Bronchial epithelial cell (primary cell): ENCODE measurements around the gene FBXO5. TPM values are rescaled to one million over a fixed set of nuclear protein-coding genes. Genes with fewer than 3 reads are reported as not detected.

Experiments
- DNase-seq: peaks from one replicate; pipeline ENCODE4 v3.0.0-alpha.2; 2010; ENCODE audit warnings: low read depth
- FAIRE-seq: peaks from 2 replicates; lab custom pipeline; 2011; peaks lifted over from hg19 to GRCh38; lab: Jason Lieb, UNC
- H3K27me3 ChIP-seq: 2 replicates; pipeline ENCODE4 v1.5.1; 2011; ENCODE audit warnings: low read length; ENCODE audit not compliant: control insufficient read depth, insufficient read depth
- H3K36me3 ChIP-seq: 2 replicates; pipeline ENCODE4 v1.5.1; 2011; ENCODE audit warnings: low read length; ENCODE audit not compliant: control insufficient read depth, insufficient read depth
- H3K4me3 ChIP-seq: 2 replicates; pipeline ENCODE4 v1.5.1; 2011; ENCODE audit warnings: mild to moderate bottlenecking, low read depth, low read length, control low read depth
- total RNA-seq: library from RNA; depleted of rRNA; stranded (reverse); fragments of >200 nt; gene quantifications from 2 replicates; pipeline ENCODE4 v1.2.1, GENCODE V29; 2014
- TF ChIP-seq, protein P1 (sequence below): IDR thresholded peaks from 2 replicates; pipeline ENCODE4 v1.5.1; 2011; ENCODE audit warnings: mild to moderate bottlenecking, moderate library complexity, low read length, control low read depth, inconsistent platforms; ENCODE audit not compliant: insufficient read depth, severe bottlenecking

The FBXO5 gene, protein sequence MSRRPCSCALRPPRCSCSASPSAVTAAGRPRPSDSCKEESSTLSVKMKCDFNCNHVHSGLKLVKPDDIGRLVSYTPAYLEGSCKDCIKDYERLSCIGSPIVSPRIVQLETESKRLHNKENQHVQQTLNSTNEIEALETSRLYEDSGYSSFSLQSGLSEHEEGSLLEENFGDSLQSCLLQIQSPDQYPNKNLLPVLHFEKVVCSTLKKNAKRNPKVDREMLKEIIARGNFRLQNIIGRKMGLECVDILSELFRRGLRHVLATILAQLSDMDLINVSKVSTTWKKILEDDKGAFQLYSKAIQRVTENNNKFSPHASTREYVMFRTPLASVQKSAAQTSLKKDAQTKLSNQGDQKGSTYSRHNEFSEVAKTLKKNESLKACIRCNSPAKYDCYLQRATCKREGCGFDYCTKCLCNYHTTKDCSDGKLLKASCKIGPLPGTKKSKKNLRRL
- total RNA-seq: 1.4 and 1.8 TPM in 2 replicates

DNA sequence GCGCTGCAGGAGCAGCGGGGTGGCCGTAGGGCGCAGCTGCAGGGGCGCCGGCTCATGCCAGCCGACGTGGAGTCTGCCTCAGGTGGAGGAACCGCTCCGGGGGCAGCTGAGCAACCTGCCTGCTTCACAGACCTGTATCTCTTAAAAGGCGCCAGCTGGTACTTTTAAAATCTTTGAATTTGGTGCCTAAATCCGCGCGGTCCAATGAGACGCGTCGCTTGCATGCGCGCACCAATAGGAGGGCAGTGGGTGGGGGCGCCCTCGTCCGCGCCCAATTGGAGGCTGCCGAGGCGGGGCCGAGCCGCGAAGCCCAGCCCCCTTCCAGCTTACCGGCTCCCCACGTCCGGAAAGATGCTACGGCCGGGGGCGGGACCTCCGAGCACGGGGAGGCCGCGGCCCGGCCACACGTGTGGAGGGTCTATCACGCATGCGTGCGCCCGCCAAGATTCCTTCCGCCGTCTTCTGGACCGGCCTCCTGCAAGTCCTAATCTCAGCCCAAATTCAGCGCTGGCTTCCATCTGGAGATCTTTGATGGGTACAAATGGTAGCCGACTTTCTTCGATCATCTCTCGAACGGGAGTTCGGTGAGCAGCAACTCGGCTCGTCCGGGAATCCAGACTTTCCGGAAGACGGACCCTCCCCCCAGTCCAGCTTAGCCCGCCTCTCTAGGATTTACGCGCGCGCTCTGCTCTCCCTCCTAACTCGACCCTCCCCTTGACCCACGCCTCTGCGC, at the start of gene FBXO5:
Gene FBXO5 (minus strand): TSS at position 138 of the 733 bp plus-strand sequence. CDS start 82 bp downstream, at position 56.
- DNase-seq (peak; percentile 90), FAIRE-seq (no peak)
- H3K4me3 ChIP-seq: peak within 1 kb of the TSS; percentile 82
- H3K27me3 ChIP-seq: no peaks in the 10 kb centered on the region
- TF ChIP-seq, protein P1, sequence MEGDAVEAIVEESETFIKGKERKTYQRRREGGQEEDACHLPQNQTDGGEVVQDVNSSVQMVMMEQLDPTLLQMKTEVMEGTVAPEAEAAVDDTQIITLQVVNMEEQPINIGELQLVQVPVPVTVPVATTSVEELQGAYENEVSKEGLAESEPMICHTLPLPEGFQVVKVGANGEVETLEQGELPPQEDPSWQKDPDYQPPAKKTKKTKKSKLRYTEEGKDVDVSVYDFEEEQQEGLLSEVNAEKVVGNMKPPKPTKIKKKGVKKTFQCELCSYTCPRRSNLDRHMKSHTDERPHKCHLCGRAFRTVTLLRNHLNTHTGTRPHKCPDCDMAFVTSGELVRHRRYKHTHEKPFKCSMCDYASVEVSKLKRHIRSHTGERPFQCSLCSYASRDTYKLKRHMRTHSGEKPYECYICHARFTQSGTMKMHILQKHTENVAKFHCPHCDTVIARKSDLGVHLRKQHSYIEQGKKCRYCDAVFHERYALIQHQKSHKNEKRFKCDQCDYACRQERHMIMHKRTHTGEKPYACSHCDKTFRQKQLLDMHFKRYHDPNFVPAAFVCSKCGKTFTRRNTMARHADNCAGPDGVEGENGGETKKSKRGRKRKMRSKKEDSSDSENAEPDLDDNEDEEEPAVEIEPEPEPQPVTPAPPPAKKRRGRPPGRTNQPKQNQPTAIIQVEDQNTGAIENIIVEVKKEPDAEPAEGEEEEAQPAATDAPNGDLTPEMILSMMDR: no peak
- H3K36me3 ChIP-seq: no peaks in the 10 kb centered on the region

DNA sequence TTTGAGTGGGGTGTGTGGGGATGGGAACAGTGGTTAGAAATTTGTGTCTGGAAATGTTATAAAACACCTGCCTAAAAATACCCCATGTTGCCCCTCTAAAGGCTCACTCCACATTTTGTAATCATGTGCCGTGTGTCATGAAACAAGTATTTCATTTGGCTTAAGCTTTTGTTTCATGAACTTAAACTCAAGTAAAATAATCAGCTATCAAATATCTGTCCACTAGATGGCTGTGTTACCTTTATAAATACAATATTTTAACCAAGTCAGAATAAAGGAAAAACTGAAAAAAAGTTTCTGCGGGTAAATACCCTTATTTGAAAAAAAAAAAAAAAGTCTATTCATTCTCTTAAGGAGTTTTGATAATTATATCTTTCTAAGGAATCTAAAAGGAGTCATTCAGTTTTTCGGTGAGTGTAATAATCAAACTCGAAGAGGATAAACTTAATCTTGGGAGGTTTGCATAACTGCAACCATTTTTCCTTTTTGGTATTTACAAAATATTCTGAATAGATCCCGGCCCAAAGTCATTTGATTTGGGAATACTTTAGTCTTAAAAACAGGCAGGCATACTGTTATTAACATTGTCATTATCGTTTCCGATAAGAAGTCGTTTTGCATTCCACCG, 49.5 kb upstream of the FBXO5 start:
- Histone ChIP-seq H3K4me3 (no peak overlapping the region), H3K27me3 (no peaks in the 10 kb centered on the region), H3K36me3 (no peaks in the 10 kb centered on the region)
- TF ChIP-seq, protein P1: no peak
- FAIRE-seq (no peak), DNase-seq (peak; percentile 76)

DNA sequence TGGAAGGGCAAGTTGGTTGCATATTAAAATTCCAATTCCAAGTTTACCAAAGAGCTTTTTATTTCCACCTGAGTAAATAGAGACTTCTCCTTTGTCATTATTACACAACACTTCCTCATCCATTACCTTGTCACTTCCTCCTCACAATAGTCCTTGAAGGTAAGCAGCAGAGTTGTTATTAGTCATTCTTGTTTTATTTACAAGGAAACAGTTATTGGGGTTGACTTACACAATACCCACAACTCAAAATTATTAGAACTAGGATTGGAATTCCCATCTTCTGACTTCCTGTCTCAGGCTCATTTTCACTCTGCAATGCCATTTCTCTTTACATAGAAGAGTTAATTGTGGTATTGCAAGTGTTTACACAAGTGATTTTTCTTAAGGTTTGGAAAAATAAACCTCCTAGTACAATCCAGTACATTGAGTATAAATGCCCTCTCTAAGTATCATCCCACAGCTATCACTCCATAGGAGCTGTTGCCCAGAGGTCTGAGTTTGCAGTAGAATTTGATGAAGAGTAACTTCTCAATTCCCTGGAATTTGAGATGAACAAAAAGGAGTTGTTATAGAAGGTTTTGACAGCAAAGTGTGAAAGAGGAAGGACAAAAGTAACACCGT, 48.6 kb upstream of the FBXO5 start:
- no peaks in the 10 kb centered on the region for H3K36me3 ChIP-seq
- TF ChIP-seq, protein P1: no peak
- H3K4me3 ChIP-seq: no peak overlapping the region
- FAIRE-seq: no peak
- DNase-seq: peak; percentile 96
- H3K27me3 ChIP-seq: no peaks in the 10 kb centered on the region

DNA sequence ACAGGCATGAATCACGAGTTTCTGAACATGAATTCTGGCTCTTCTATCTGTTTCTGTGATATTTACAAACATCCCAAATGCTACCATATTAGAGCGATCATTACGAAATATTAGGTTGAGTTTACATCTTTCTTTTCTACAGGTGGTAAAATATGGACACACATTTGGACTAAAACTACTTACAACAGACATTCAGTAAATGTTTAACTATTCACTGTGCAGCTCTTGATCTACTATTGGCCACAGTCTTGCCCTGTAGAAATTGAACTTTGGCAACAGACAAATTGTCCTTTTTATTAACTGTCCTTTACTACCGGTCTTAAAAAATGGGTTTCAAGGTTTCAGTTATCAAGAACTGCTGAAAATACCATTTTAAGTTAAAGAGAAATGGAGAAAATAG, 46.1 kb upstream of the FBXO5 start:
- no peak overlapping the region for H3K4me3 ChIP-seq
- TF ChIP-seq, protein P1: no peak
- FAIRE-seq (no peak), DNase-seq (no peak)
- H3K27me3 ChIP-seq: no peaks in the 10 kb centered on the region
- no peaks in the 10 kb centered on the region for H3K36me3 ChIP-seq

DNA sequence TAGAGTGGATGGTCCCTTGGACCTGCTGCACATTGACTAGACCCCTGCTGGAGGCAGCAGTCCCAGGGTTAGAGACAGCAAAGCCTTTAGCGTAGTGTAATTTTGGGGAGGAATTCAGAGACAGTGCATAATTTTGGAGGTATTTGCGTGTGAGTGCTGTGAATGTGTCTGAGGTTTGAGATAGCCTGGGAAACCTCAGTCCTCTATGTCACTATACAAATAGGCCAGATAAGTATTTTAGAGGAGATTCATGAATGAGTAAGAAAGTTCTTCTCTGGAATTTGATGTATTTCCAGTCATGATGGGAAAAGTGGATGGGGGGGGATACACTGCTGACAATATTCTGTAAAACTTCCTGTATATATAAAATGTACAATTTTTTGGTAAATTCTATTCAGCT, 45.4 kb upstream of the FBXO5 start:
- DNase-seq (no peak), FAIRE-seq (no peak)
- H3K4me3 ChIP-seq: no peak overlapping the region
- TF ChIP-seq, protein P1: no peak
- H3K36me3 ChIP-seq: no peaks in the 10 kb centered on the region
- no peaks in the 10 kb centered on the region for H3K27me3 ChIP-seq
